Stimulated activated CD8-positive, alpha-beta memory T cell treated with anti-CD3 and anti-CD28 coated beads, Interleukin-7, amount 100 ng/mL, for 1 hour (primary cell): ENCODE data around the gene SPATA12.

Experiments
- DNase-seq, 2 donors: peaks; one replicate each; pipeline ENCODE4 v3.0.0-alpha.2; 2020; ENCODE audit warnings: low read depth in 2 of 2

The SPATA12 gene, protein sequence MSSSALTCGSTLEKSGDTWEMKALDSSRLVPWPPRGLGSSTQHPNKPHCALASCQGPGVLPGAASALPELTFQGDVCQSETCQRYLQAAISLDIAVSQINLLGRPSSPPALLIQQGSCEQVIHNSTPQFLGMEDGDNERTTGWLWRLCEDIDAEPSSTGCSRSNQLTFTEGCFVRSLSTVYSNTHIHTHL

DNA sequence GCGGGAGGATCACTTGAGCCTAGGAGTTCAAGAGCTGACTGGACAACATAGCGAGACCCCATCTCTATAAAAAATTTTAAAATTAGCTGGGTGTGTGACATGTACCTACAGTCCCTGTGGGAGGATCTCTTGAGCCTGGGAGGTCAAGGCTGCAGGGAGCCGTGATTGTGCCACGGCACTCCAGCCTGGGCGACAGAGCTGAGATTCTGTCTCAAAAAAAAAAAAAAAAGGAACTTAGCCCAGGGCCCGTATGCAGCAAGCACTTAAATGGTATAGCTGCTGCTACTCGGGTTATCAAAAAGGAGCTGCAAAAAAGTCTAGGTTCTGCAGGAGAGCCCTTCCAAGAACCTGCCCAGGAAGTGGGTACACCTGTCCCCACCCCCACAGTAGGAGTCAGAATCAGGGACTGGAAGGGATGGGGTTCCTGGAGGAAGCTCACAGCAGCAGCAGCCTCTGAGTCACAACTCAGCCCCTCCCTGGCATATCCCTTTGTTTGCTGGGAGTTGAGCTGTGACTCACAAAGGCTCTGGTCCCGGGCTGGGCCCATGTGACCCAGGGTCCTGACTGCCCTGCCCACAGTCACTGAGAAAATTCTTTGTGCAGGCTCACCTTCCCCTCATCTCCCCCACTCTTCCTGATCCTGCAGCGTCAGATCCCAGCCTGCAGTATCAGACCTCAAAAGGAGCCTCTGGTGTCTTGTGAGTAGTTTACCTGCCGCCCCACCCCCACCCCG is at the start of gene SPATA12:
Gene SPATA12 (plus strand): TSS at position 576 of the 733 bp plus-strand sequence. CDS start 13,031 bp downstream, outside the sequence.
- DNase-seq: no peak

DNA sequence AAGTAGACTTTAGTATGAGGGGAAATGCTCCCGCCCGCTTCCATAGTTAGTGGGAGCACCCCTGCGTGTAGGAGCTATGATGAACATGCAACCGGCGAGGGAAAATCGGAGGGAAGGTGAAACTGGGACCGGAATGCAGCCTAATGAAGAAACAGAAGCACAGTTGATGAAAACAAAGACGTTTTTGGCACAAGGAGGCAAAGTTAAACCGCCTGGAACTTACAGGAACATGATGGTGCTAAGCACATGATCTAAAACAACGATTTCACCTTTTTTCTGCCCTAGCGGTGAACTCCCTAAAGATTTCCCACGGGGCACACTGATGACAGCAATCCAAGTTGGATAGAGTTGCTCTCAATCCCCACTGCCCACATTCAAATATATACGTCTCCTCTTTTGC is 49.4 kb upstream of the SPATA12 start:
- DNase-seq: no peak

DNA sequence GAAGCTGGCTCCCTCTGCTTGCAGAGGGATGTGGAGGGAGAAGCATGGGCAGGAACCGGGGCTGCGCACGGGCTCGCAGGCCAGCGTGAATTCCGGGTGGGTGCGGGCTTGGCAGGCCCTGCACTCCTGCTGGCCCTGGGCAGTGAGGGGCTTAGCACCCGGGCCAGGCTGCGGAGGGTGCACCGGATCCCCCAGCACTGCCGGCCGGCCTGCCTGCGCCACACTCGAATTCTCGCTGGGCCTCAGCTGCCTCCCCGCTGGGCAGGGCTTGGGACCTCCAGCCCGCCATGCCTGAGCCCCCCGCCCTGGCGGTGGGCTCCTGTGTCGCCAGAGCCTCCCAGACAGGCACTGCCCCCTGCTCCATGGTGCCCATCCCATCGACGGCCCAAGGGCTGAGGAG is 47.6 kb upstream of the SPATA12 start:
- no peak for DNase-seq

DNA sequence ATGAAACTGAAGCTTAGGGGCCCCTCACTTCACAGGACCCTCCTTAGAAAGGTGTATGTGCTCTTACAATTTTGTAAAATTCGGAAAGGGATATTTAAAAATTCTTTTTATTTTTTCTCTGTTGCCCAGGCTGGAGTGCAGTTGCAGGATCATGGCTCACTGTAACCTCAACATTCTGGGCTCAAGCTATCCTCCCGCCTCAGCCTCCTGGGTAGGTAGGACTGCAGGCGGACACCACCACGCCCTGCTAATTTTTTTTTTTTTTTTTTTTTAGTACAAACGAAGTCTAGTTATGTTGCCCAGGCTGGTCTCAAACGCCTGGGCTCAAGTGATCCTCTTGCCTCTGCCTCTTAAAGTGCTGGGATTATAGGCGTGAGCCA is 45.1 kb upstream of the SPATA12 start:
- no peak for DNase-seq

DNA sequence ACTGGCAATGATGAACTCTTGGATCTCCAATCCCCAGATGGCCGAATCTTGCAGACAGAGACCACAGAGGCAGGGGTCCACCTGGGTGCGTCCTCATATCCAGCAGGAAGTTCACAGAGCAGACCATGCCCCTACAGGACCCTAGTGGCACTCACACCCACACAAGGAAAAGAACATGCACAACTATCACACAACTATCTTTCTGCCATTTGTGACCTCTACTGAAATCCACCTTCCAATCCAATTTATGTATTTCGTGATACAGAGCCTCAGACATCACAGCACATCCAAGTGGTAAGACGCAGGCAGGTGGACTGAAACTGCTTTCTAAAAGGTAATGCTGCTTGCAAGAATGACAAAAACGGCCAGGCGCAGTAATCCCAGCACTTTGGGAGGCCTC is 44.6 kb upstream of the SPATA12 start:
- DNase-seq: no peak

DNA sequence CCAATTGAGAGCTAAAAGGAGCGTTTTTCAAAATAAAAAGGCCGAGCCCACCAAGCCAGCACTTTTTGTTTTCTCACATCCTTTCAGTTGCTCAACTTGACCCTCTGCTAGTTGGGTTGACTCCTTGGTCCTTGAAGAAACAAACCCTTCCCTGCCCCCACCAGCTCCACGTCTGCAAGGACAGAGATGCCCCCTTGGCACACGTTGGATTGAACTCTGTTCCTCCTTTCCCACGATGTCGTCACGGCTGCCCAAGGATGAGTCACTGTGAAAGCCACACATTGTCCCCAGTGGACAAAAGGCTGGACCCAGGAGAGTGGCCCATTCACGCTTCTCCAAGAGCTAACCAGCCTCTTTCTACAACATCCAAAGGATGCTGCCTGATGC is 43.0 kb upstream of the SPATA12 start:
- DNase-seq: no peak

DNA sequence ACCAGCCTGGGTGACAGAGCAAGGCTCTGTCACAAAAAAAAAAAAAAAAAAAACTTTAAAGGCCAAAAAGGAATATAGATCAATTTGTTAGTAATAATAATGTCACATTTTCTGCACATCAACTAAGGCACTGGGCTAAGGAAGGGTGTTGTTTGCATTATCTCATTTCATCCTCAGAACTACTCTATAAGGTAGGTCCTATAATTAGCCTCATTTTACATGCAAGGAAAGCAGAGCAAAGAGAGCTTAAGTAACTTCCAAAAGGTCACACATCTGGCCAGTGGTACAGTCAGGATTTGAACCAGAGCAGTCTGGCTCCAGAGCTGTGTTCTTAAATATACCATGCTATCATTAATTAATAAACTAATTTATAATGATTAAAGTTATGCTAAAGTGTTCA is 42.2 kb upstream of the SPATA12 start:
- no peak for DNase-seq

DNA sequence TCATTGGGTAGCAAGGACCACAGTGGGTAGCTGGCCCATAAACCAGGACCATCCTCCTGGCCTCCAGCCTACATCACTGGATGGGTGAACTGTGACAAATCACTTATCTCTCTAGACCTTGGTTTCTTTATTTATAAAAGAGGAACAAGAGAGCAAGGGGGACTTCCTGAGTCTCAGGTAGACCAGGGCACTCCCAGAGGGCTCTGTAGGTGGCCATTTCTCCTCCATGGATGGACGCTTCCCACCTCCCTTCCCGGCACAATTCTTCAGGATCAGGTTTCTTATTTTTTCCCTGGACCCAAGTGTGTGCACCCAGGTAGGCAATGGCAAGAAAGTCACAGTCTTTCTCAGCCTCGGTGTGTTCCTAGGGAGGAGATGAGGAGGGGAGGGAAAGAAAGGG is 41.4 kb upstream of the SPATA12 start:
- DNase-seq: no peak

DNA sequence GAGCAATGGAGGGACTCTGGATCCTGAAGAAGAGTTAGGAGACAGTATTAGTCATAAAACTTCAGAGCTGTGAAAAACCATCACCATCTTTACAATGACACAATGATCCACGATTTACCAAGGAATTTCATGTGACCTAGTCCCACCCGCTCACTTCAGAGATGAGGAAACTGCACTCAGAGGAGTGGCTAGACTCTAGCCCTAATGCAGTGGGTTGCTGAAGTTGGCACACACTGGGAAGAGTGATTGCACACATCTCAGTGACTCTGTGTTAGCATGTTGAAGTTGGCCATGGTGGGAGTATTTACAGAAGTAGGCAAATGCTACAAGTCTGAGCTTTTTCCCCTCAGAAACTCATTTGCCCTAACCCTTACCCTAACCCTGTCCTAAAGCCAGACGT is 35.2 kb upstream of the SPATA12 start:
- DNase-seq: no peak

DNA sequence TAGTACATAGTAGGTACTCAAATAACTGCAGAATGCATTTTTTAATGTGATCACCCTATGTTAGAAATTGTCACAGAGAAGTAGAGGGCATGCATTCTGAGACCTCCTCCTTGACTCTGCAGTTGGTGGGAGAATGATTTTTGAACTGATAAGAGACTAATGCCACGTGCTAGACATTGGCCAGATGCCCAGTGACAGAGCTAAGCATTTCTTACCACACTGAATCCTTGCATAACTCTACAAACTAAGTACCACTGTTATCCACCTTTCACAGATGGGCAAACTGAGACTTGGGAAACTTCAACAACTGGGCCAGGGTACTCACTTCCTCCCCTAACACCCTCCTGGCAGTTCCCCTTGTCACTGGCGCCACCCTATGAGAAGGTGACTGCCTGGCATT is 33.5 kb upstream of the SPATA12 start:
- DNase-seq: no peak

DNA sequence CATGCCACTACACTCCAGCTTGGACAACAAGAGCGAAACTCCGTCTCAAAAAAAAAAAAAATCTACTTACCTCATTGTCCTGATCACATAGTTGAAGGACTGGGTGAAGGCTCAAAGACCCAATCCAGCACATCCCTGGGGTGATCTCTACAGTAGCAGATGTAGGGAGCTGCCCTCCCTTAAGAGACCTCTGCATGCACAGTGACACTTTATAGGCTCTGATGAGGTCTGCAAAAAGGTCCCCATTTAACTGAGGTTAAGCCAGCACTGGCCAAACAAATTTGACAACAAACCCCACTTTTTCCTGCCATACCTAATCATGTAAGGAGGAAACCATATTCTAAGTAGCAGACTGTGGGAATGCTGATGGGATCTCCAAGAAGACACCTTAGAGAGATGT is 31.1 kb upstream of the SPATA12 start:
- DNase-seq: no peak

DNA sequence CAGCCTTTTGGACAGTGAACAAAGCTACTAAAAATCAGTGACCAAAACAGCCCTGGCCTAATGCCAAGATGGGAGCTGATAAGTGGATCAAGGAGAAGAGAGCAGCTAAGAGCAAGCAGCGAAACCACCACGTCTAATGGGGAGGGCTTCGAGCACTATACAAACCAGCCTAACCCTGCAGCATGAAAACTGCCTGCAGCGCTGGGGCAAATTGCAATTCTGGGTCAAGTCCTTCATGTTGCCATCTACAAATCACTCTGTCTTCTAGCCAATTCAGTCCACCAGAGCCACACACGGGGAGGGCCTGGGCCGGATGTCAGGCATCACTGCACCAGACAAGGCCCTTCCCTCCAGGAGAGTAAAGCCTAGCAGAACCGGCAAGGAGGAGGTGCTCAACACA is 30.5 kb upstream of the SPATA12 start:
- no peak for DNase-seq

DNA sequence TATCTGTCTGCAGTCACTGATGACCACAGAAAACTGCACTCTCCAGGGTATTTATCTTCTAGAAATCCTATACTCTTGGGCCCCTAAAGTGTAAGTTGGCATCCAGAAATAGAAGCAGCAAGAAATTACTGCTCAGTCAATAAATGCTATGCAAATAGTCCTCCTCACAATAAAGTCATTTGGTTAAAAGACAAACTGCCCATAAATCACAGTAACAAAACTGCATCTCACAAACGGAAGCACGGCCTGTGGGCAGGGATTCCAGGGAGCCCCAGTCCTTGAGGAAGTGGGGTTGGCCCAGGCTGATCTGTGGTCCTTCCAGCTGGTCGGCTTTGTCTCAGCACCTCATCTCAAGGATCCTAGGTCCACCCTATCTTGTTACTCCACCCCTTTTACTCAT is 29.7 kb upstream of the SPATA12 start:
- DNase-seq: no peak

DNA sequence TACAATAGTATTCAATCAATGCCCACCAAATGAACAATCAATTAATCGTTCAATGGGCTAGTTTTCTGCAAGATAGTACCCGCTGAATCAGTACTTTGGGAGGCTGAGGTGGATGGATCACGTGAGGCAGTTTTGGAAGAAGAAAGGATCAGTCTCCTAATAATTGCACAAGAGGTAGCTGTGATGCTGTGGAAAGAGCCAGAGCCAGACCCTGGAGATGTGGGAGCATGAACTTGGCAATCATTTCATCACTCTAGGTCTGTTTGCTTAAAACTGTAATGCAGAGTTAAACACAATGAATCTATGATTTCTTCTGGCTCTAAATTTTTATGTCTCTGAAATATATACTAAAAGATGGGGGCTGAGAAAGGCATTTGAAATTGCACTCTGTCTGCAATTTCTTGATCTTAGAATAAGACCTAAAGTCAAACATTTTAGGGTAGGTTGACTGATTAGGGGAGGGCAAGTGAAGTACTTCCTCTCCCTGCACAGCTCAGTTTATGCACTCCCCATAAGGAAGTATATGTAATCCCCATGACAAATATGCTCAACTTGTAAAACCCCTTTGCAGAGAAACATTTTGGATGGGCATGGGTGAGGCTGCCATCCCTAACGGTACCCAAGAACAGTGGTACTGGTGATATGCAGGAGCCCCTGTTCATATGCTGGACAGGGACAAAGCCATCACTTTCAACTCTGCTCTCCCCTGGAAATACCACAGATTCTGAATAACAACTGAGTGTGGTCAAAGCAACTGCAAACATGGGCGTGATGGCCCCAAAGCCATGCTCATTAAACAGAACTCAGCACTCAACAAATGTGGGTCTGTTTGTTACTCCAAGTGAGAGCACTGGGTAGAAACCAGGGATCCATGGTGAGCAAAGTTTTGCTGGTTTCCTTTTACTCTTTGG is 28.6 kb upstream of the SPATA12 start:
- DNase-seq: no peak

DNA sequence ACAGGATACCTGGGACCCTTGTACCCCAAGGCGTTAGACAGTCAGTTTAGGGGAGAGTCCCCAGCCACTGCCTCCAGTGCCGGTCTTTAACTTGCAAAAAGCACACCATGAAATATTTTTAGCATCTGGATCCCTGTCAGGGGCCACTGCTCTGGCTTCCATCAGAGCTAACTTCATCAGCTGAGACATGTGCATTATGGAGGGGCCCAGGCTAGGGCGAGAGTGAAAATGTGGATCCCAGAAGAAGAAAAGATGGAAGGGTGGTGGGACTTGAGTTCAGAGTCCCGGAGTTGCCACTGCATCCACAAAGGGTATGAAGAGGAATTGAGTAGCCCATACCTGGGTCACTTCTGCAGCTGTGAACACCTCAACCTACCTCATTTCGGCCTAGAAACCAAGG is 23.5 kb upstream of the SPATA12 start:
- no peak for DNase-seq

DNA sequence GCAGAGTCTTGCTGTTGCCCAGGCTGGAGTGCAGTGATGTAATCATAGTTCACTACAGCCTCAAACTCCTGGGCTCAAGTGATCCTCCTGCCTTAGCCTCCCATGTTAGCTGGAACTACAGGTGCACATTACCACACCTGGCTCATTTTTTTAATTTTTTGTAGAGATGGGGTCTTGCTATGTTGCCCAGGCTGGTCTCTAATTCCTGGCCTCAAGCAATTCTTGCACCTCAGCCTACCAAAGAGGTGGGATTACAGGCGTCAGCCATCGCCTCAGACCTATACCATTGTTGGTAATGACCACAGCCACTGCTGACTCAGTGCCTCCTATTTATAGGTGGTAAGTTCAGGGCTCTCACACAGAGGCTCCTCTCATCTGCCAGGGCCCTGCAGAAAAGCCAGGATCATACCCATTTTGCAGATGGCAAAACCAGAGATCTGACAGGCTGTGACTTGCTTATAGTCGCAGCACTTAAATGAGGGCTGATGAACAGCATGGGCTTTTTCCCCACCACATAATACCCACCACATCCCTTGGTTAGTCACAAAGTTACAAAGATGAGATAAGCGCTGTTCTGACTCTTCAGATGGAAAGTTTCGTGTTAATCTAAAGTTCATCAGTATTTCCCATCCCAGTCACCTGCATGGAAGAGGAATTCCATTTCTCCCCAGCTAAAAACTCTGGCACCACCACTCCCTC is 21.8 kb upstream of the SPATA12 start:
- no peak for DNase-seq

DNA sequence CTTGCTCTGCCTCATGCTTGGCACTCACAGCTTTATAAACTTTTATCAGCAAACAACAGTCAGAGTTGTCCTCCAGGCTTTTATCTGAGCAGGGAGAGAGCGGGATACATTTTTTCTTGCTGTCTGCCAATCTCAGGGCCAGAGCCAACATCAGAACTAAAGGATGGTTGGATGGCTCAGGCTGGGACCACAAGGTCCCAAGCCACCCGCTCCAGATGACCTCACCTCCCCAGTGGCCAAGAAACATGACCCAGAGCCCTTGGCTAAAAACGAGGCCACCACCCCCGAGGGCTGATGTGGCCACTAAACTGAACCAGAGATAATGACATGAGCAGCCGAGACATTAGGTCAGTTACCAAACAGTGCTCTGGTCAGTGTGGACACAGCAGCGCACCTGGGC is 18.8 kb upstream of the SPATA12 start:
- DNase-seq: no peak

DNA sequence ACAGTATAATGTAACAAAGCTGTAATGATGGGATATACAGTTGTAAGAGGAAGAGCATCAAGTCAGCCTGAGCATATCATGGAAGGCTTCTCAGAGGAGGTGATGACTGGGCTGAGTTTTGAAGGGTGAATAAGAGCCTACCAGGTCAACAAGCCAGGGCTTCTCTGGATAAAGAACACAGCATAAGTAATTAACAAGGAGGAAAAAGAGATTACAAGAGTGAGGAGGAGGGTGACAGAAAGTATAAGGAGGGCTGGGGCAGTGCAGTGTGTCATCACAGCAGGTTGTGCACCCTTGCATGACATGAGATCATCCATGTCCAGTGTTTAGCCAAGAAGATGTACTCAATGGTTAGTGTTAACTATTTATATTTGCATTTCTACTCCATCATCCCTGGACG is 16.9 kb upstream of the SPATA12 start:
- no peak for DNase-seq

DNA sequence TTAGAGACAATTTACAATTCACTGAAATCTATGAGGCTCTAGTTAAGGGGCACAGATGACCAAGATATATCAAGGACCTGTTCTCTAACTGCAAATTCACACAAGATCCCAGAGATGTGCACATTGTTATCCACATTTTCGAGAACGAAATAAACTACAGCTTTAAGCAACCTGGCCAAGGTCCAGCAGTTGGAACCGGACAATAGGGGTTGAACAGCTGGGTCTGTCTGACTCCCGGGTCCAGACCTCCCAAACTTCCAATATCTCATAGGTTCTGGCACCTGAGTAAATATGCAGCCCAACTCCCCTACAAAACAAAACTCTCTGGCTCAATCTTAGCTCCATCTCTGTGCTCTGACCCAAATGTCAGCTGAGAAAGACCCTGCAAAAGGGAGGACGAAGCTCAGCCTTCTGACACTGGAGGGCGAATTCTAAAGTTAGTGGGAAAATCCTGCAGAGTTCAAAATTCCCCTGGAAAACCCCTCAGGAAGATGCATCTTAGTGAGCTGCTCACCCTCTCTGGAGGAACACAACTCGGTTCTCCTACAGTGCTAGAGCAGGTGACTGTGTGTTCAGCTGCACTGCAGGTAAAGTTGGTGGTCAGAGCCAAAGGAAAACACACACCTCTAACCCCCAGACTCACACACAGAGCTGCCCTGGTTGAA is 14.2 kb upstream of the SPATA12 start:
- no peak for DNase-seq

DNA sequence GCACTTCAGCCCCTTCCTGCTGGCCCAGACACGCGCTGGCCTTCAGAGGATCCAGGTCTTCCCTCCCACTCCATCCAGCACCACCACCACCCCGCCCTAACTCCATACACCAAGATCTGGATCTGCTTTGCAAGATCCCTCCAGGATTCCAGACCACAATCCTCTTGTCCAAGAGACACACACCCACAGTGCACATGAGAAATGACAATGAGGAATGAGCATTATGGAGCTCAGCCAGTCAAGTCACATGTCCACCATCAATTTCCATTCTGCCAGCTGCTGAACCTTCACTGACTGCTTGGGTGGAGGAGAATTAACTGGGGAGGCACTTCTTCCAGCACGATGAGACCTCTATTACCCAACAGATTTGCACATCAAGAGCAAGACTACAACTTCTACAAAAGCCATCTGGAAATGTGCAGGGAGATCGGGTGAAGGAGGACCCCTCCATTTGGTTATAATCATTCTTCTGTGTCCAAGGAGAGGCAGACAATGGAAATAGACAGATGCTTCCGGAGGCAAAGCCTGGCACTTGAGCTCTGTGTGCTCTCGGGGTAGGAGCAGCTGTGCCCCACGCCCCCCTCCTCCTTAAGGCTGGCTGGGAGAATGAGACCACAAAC is 12.3 kb upstream of the SPATA12 start:
- DNase-seq: no peak

DNA sequence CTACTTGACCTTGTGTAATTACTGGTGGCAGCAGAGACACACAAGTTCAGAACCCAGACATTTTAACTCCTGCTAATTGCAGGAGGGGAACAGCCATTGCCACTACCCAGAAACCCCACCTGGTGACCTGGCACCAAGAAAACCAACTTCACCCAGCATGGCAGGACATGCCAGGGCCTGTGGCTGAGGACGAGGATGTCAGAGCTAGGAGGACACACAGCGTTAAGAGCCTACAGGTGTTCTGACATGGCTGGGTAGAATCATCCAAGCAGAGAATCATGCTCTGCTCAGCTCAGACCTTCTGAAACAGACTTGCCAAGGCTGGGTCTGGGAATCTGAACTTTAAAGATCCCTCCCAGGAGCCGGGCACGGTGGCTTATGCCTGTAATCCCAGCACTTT is 11.7 kb upstream of the SPATA12 start:
- no peak for DNase-seq
